Neural progenitor cell (in vitro differentiated cells): ENCODE results near the gene WWOX. TPM values are rescaled to one million over a fixed set of nuclear protein-coding genes. Genes with fewer than 3 reads are reported as not detected.
A peak's percentile ranks its signal among the peaks of the same experiment; 100 is the strongest.

ENCODE experiments used
- DNase-seq: peaks from one replicate; pipeline ENCODE4 v3.0.0-alpha.2; 2016; ENCODE audit warnings: low spot score
- H2AFZ ChIP-seq: fragments of 200-600 bp; sonication (generic); replicated peaks from 2 replicates; pipeline ENCODE4 v1.6.1; 2016; ENCODE audit warnings: antibody characterized with exemption
- H3F3A ChIP-seq: fragments of 200-600 bp; sonication (generic); 2 replicates; pipeline ENCODE4 v1.6.1; 2016; ENCODE audit warnings: antibody characterized with exemption, low read depth
- H3K27ac ChIP-seq: fragments of 200-600 bp; sonication (generic); 2 replicates; pipeline ENCODE4 v1.5.1; 2016; ENCODE audit warnings: mild to moderate bottlenecking
- H3K27me3 ChIP-seq: fragments of 200-600 bp; sonication (generic); 2 replicates; pipeline ENCODE4 v1.6.1; 2016; ENCODE audit warnings: mild to moderate bottlenecking, moderate library complexity
- H3K36me3 ChIP-seq: fragments of 200-600 bp; sonication (generic); 2 replicates; pipeline ENCODE4 v1.5.1; 2016
- H3K4me1 ChIP-seq: fragments of 200-600 bp; sonication (generic); 2 replicates; pipeline ENCODE4 v1.6.1; 2016; ENCODE audit warnings: mixed run types
- H3K4me2 ChIP-seq: fragments of 200-600 bp; sonication (generic); 2 replicates; pipeline ENCODE4 v1.6.1; 2016
- H3K4me3 ChIP-seq: fragments of 200-600 bp; sonication (generic); 2 replicates; pipeline ENCODE4 v1.5.1; 2016
- H3K79me2 ChIP-seq: fragments of 200-600 bp; sonication (generic); 2 replicates; pipeline ENCODE4 v1.6.1; 2016; ENCODE audit warnings: low read depth
- H3K9ac ChIP-seq: fragments of 200-600 bp; sonication (generic); 2 replicates; pipeline ENCODE4 v1.6.1; 2016
- H3K9me3 ChIP-seq: fragments of 200-600 bp; sonication (generic); 2 replicates; pipeline ENCODE4 v1.5.1; 2016; ENCODE audit warnings: low read depth
- H4K20me1 ChIP-seq: fragments of 200-600 bp; sonication (generic); 2 replicates; pipeline ENCODE4 v1.6.1; 2016; ENCODE audit warnings: low read depth
- H3K27ac Mint-ChIP-seq: 3 replicates; pipeline ENCODE4 v1.8.0; 2021; ENCODE audit warnings: mixed read lengths
- H3K27me3 Mint-ChIP-seq: 2 replicates; pipeline ENCODE4 v1.8.0; 2022; ENCODE audit warnings: low read depth, mild to moderate bottlenecking, inconsistent platforms, moderate library complexity, mixed read lengths; ENCODE audit not compliant: insufficient read depth
- H3K36me3 Mint-ChIP-seq: 3 replicates; pipeline ENCODE4 v1.8.0; 2021; ENCODE audit warnings: mixed read lengths
- H3K4me1 Mint-ChIP-seq: 3 replicates; pipeline ENCODE4 v1.8.0; 2021; ENCODE audit warnings: mixed read lengths
- H3K4me3 Mint-ChIP-seq: 3 replicates; pipeline ENCODE4 v1.8.0; 2021; ENCODE audit warnings: mild to moderate bottlenecking, moderate library complexity, mixed read lengths
- H3K9me3 Mint-ChIP-seq: 3 replicates; pipeline ENCODE4 v1.8.0; 2020; ENCODE audit warnings: mixed read lengths
- EZH2 ChIP-seq: fragments of 200-600 bp; sonication (generic); IDR thresholded peaks from 2 replicates; pipeline ENCODE4 v1.6.1; 2017; ENCODE audit warnings: antibody characterized with exemption, mild to moderate bottlenecking, moderate library complexity
- EZH2phosphoT487 ChIP-seq: fragments of 200-600 bp; sonication (generic); IDR thresholded peaks from 2 replicates; pipeline ENCODE4 v1.6.1; 2017; ENCODE audit warnings: antibody characterized with exemption
- total RNA-seq: library from RNA; depleted of rRNA; stranded (reverse); fragments of >200 nt; gene quantifications from 2 replicates; pipeline ENCODE4 v1.2.3, GENCODE V29; 2015; ENCODE audit warnings: low replicate concordance
- TF ChIP-seq, protein P1 (sequence below): fragments of 200-600 bp; sonication (generic); IDR thresholded peaks from 2 replicates; pipeline ENCODE4 v1.5.1; 2017; ENCODE audit warnings: antibody characterized with exemption, mild to moderate bottlenecking

The WWOX gene
- total RNA-seq, 1 donor from 2014 or later, result 63.7 TPM

DNA sequence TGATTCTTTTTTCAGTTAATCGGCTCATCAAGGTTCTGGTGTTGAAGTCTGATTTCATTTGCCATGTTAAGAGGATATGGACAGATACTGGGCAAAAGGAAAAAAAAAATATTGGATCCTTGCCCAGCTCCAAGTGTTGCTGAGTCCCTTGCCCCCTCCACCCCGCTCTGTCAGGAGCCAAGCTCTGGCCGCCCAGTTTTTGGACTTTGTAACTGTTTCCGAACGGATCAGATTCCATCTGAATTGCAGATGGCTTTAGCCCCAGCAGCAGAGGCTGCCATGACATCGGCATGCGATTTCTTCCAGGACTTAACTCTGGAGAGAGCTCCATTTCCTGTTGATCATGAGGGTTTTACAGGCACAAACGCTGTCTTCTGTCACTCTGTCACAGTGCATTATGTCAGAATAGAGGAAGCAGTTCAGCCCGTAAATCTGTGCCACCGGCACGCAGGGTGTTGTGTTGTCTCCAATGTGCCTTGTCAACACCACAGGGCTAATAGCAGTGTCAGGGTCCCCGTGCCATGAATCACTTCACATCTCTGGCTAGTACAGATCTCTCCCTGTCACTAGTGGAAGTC lies 885.5 kb downstream of the WWOX start:
- Mint-ChIP-seq H3K9me3 (peaks cover 10% of the 10 kb centered on the region), H3K4me1 (peaks cover 25% of the 10 kb centered on the region), H3K36me3 (no peaks in the 10 kb centered on the region), H3K27me3 (no peaks in the 10 kb centered on the region), H3K27ac (peak overlapping the region; percentile 33), H3K4me3 (no peak overlapping the region)
- no peak overlapping the region for H2AFZ ChIP-seq
- H3K4me2 ChIP-seq, result no peak overlapping the region
- H3K27ac ChIP-seq, result no peak overlapping the region
- TF ChIP-seq EZH2phosphoT487, result no peak
- TF ChIP-seq, protein P1, sequence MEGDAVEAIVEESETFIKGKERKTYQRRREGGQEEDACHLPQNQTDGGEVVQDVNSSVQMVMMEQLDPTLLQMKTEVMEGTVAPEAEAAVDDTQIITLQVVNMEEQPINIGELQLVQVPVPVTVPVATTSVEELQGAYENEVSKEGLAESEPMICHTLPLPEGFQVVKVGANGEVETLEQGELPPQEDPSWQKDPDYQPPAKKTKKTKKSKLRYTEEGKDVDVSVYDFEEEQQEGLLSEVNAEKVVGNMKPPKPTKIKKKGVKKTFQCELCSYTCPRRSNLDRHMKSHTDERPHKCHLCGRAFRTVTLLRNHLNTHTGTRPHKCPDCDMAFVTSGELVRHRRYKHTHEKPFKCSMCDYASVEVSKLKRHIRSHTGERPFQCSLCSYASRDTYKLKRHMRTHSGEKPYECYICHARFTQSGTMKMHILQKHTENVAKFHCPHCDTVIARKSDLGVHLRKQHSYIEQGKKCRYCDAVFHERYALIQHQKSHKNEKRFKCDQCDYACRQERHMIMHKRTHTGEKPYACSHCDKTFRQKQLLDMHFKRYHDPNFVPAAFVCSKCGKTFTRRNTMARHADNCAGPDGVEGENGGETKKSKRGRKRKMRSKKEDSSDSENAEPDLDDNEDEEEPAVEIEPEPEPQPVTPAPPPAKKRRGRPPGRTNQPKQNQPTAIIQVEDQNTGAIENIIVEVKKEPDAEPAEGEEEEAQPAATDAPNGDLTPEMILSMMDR, result no peak
- TF ChIP-seq EZH2, result no peak
- DNase-seq, result no peak
- H3K4me3 ChIP-seq, result no peak overlapping the region
- no peaks in the 10 kb centered on the region for H3F3A ChIP-seq
- peaks cover 8% of the 10 kb centered on the region for H3K4me1 ChIP-seq
- no peaks in the 10 kb centered on the region for H3K9me3 ChIP-seq
- H3K27me3 ChIP-seq, result no peaks in the 10 kb centered on the region
- H3K79me2 ChIP-seq, result no peaks in the 10 kb centered on the region
- H3K36me3 ChIP-seq, result no peaks in the 10 kb centered on the region
- no peaks in the 10 kb centered on the region for H4K20me1 ChIP-seq
- no peak overlapping the region for H3K9ac ChIP-seq

DNA sequence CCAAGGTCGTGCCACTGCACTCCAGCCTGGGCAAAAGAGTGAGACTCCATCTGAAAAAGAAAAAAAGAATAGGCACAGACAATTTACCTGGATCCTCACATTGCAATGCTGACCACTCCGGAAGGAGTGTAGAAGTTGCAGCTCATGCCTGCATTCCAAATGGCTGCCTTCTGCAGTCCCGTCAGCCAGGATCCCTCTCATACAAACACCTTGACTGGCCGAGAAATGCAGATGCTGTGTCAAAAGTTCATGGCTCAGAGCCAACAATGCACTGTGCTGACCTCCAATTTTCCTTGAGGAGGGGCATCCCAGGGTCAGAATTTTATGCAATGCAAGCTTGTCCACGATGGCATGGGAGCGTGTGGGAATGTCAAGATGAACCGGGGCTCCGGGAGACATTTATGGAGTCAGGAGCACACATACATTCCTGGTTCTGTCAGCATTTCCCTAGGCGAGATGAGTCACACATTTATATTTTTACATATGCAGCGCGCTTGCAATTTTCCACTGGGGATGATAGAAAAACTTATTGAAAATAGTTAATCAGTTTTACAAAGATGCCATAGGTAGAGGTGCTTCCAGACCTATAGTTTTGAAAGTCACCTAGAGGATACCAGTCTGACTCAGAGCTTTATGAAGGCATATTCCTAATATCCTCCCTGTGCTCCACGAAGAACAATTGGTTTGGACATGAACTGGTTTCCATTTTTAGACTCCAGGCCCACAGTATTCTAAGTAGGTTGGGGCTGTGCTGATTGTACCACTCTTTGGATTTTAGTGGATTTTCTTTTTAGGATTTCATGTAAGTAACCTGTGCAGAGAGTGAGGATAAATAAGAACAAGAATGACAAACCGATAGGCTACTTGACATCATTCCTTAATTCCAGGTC lies 886.5 kb downstream of the WWOX start:
- TF ChIP-seq EZH2phosphoT487, result no peak
- TF ChIP-seq, protein P1, result no peak
- TF ChIP-seq EZH2, result no peak
- no peaks in the 10 kb centered on the region for H3K79me2 ChIP-seq

DNA sequence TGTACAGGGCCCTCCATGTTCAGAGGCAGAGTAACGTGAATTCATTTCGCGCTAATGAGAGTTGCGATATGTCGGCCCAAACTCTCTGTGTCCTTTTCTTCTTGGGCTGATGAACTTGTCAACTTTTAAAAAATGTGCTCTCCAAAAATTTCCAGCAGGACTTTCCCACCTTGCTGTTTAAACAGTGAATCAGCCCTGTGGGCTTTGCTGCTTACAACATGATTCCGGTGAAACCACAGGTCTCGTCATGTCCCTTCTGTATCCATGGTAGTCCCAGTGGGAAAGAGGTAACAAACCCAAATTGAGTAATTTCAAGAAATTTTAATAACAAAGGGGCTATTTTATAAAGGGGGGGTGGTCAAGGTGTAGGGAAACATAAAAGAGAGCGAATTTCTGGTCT lies 888.2 kb downstream of the WWOX start:
- no peaks in the 10 kb centered on the region for H3K36me3 ChIP-seq
- H2AFZ ChIP-seq, result no peak overlapping the region
- Mint-ChIP-seq H3K36me3 (no peaks in the 10 kb centered on the region), H3K9me3 (peaks cover 10% of the 10 kb centered on the region), H3K27ac (no peak overlapping the region), H3K27me3 (no peaks in the 10 kb centered on the region), H3K4me3 (no peak overlapping the region), H3K4me1 (peaks cover 24% of the 10 kb centered on the region)
- no peaks in the 10 kb centered on the region for H3K79me2 ChIP-seq
- no peak overlapping the region for H3K4me3 ChIP-seq
- no peak for TF ChIP-seq EZH2phosphoT487
- TF ChIP-seq, protein P1, result no peak
- no peak for TF ChIP-seq EZH2
- H3K4me2 ChIP-seq, result no peak overlapping the region
- H3K9ac ChIP-seq, result no peak overlapping the region
- H3K27ac ChIP-seq, result no peak overlapping the region
- DNase-seq, result no peak
- H3F3A ChIP-seq, result no peaks in the 10 kb centered on the region
- no peaks in the 10 kb centered on the region for H3K9me3 ChIP-seq
- no peaks in the 10 kb centered on the region for H4K20me1 ChIP-seq
- H3K27me3 ChIP-seq, result no peaks in the 10 kb centered on the region
- H3K4me1 ChIP-seq, result peaks cover 17% of the 10 kb centered on the region

More for the DNA sequence above, 886.5 kb downstream of the WWOX start:
- no peak overlapping the region for H3K27ac Mint-ChIP-seq
- Histone ChIP-seq H3K27ac (no peak overlapping the region), H3K4me3 (no peak overlapping the region), H3K9me3 (no peaks in the 10 kb centered on the region), H3K27me3 (no peaks in the 10 kb centered on the region), H3K9ac (no peak overlapping the region), H3F3A (no peaks in the 10 kb centered on the region), H3K36me3 (no peaks in the 10 kb centered on the region), H4K20me1 (no peaks in the 10 kb centered on the region), H3K4me2 (no peak overlapping the region), H3K4me1 (peaks cover 17% of the 10 kb centered on the region), H2AFZ (no peak overlapping the region)
- H3K4me1 Mint-ChIP-seq, result peaks cover 32% of the 10 kb centered on the region
- no peak for DNase-seq
- no peaks in the 10 kb centered on the region for H3K27me3 Mint-ChIP-seq
- no peaks in the 10 kb centered on the region for H3K36me3 Mint-ChIP-seq
- H3K9me3 Mint-ChIP-seq, result peaks cover 10% of the 10 kb centered on the region
- no peak overlapping the region for H3K4me3 Mint-ChIP-seq
